ENCODE data around the gene PHKA1. TPM values are rescaled to one million over a fixed set of nuclear protein-coding genes. Genes with fewer than 3 reads are reported as not detected.

Gene PHKA1
- total and polyA plus RNA-seq, 2 donors (not counting 3 experiments of a cell fraction or from before 2014, with no cell fraction given) = 3.3 to 5.5 TPM

GRCh38 chrX:72712094-72712755, 1.9 kb downstream of the PHKA1 start:
- Histone ChIP-seq H3K4me2 (ENCODE audit: insufficient read depth, low read length) (no peak overlapping the region), H2AFZ (ENCODE audit: low read depth, low read length) (no peak overlapping the region), H3K9me3 (replicated peaks; ENCODE audit: control insufficient read depth, insufficient read depth, low read length) (no peaks in the 10 kb centered on the region), H3K4me3 (replicated peaks in 1 of 3; ENCODE audit: insufficient read depth in 1 of 3, low read depth in 1 of 3, low read length in 3 of 3) (no peak overlapping the region), H3K79me2 (ENCODE audit: control insufficient read depth, insufficient read depth, low read length) (no peaks in the 10 kb centered on the region), H3K4me1 (ENCODE audit: control insufficient read depth, extremely low read depth, insufficient read depth, low read length) (peaks cover 10% of the 10 kb centered on the region), H3K27me3 (ENCODE audit: control insufficient read depth in 2 of 2, insufficient read depth in 2 of 2, low read length in 2 of 2) (no peaks in the 10 kb centered on the region), H3K9me1 (replicated peaks; ENCODE audit: control insufficient read depth, extremely low read depth, insufficient read depth, low read length) (no peaks in the 10 kb centered on the region), H3K36me3 (ENCODE audit: control insufficient read depth in 2 of 2, extremely low read depth in 1 of 2, insufficient read depth in 2 of 2, low read length in 2 of 2) (no peaks in the 10 kb centered on the region), H4K20me1 (replicated peaks; ENCODE audit: control insufficient read depth, extremely low read depth, insufficient read depth, low read length) (no peaks in the 10 kb centered on the region), H3K9ac (replicated peaks; ENCODE audit: extremely low read depth, insufficient read depth, low read length) (no peak overlapping the region), H3K27ac (ENCODE audit: insufficient read depth, low read depth, low read length) (no peak overlapping the region)
- TF ChIP-seq FOS (IDR thresholded peaks at IDR 0.05; ENCODE audit: borderline replicate concordance, insufficient read depth, low read length) (no peak), JUN (IDR thresholded peaks at IDR 0.05; ENCODE audit: borderline replicate concordance, insufficient read depth, insufficient read length, low read depth) (no peak), MAX (IDR thresholded peaks at IDR 0.05; ENCODE audit: insufficient read depth, insufficient read length) (no peak), EZH2 (IDR thresholded peaks at IDR 0.05; ENCODE audit: borderline replicate concordance, low read depth, low read length, severe bottlenecking) (no peak), POLR2A (IDR thresholded peaks at IDR 0.05; ENCODE audit: low read depth, low read length) (no peak)
- TF ChIP-seq, protein P1, sequence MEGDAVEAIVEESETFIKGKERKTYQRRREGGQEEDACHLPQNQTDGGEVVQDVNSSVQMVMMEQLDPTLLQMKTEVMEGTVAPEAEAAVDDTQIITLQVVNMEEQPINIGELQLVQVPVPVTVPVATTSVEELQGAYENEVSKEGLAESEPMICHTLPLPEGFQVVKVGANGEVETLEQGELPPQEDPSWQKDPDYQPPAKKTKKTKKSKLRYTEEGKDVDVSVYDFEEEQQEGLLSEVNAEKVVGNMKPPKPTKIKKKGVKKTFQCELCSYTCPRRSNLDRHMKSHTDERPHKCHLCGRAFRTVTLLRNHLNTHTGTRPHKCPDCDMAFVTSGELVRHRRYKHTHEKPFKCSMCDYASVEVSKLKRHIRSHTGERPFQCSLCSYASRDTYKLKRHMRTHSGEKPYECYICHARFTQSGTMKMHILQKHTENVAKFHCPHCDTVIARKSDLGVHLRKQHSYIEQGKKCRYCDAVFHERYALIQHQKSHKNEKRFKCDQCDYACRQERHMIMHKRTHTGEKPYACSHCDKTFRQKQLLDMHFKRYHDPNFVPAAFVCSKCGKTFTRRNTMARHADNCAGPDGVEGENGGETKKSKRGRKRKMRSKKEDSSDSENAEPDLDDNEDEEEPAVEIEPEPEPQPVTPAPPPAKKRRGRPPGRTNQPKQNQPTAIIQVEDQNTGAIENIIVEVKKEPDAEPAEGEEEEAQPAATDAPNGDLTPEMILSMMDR (IDR thresholded peaks at IDR 0.05; ENCODE audit: extremely low read depth in 1 of 2, insufficient read depth in 1 of 2, low read depth in 1 of 2, low read length in 2 of 2) = no peak
- ChIA-PET POLR2A (no interaction called here), CTCF (no interaction called here)
- intact Hi-C loops (cut with micrococcal nuclease) = loop anchor here (2.0 to 5.0 kb wide), 2 partner anchors 90 to 139 kb away; partner anchors contain the start of gene HDAC8
- FAIRE-seq (no peak), DNase-seq (ENCODE audit: low read depth, low spot score) (peak; percentile 1)
- BruUV-seq (replicated peaks) = no TSS peak
- dilution Hi-C loops (cut with MboI; ENCODE audit: extremely low pct_ligation_motif_present, low sequenced_read_pairs) = no loop called here

All from endothelial cell of umbilical vein (primary cell).